ENCODE measurements around the gene TMEM106B. TPM values are rescaled to one million over a fixed set of nuclear protein-coding genes. Genes with fewer than 3 reads are reported as not detected.
A peak's percentile ranks its signal among the peaks of the same experiment; 100 is the strongest.

The TMEM106B gene
- total RNA-seq (2012; rRNA removed) (59.5 and 82.8 TPM in 2 replicates), polyA plus RNA-seq (2012; rRNA removed) (19.4 and 24.7 TPM in 2 replicates), Bru-seq, nascent RNA (percentile 67 among the genes with signal in this experiment), BruChase-seq, experiment 1, labeled RNA remaining after a 6-hour chase (percentile 86 among the genes with signal in this experiment), BruChase-seq, experiment 2, labeled RNA remaining after a 2-hour chase (percentile 80 among the genes with signal in this experiment)
- polyA plus RNA-seq (2012; cell fraction: cytosol; rRNA removed), result 6.1 and 8.8 TPM in 2 replicates
- polyA plus RNA-seq (2012; cell fraction: nucleus; rRNA removed; ENCODE audit: low replicate concordance), result 2.2 and 7.9 TPM in 2 replicates
- long read RNA-seq, transcript TMEM106B-202 (8 exons, 2,126 nt), result major isoform, 37 of 51 reads
- long read RNA-seq, partial matches to known transcripts, result 9 of 51 reads
- long read RNA-seq, other reads (novel, unspliced or antisense), result 5 of 51 reads

GRCh38 chr7:12211054-12211710 lies at the start of gene TMEM106B:
TMEM106B (plus strand) TSS chr7:12211294; CDS start chr7:12214811, 3,517 bp downstream.
- Histone ChIP-seq H2AK9ac (replicated peaks; ENCODE audit: low read depth, low read length, poor library complexity) (peak within 1 kb of the TSS; percentile 65), H2BK15ac (ENCODE audit: low read depth, low read length) (0 out of 3 replicates have a peak within 1 kb of the TSS, but pooled peaks have one; percentile 30), H3K9ac (ENCODE audit: low read depth, low read length) (peak within 1 kb of the TSS; percentile 84), H3K27me3 (ENCODE audit: control insufficient read depth, insufficient read depth, low read length) (peaks cover 3% of the 10 kb centered on the region), H3K18ac (ENCODE audit: low read depth, low read length) (peak within 1 kb of the TSS; percentile 25), H4K20me1 (ENCODE audit: insufficient read depth, low read length) (no peaks in the 10 kb centered on the region), H3K9me3 (ENCODE audit: control insufficient read depth, insufficient read depth, low read length) (no peaks in the 10 kb centered on the region), H2BK5ac (ENCODE audit: low read depth, low read length, poor library complexity, severe bottlenecking) (peak within 1 kb of the TSS; percentile 90), H3K36me3 (ENCODE audit: control insufficient read depth, insufficient read depth, low read length) (no peaks in the 10 kb centered on the region), H3K56ac (ENCODE audit: extremely low read depth, insufficient read depth, low read length) (peak within 1 kb of the TSS; percentile 55), H2AFZ (replicated peaks; ENCODE audit: low read length, poor library complexity) (peak within 1 kb of the TSS; percentile 94), H3K9me1 (ENCODE audit: insufficient read depth, low read length) (peaks cover 2% of the 10 kb centered on the region; the same call in 1 of the 2 replicates), H3K14ac (replicated peaks; ENCODE audit: low read depth, low read length) (peak within 1 kb of the TSS; percentile 53), H3K79me1 (ENCODE audit: low read depth in 1 of 2, low read length in 2 of 2) (peaks cover 12 to 17% of the 10 kb centered on the region in 2 experiments), H4K8ac (ENCODE audit: low read depth in 2 of 2, low read length in 2 of 2) (peak within 1 kb of the TSS; percentile 65 to 87), H2AK5ac (ENCODE audit: low read depth, low read length) (0 out of 2 replicates have a peak within 1 kb of the TSS, but pooled peaks have one; percentile 15), H3K4ac (ENCODE audit: low read depth, low read length) (peak within 1 kb of the TSS; percentile 62), H2BK20ac (ENCODE audit: low read depth, low read length) (peak within 1 kb of the TSS; percentile 19; the same call in 1 of the 2 replicates), H4K91ac (ENCODE audit: insufficient read depth, low read depth, low read length) (peak within 1 kb of the TSS; percentile 66), H3K4me3 (ENCODE audit: insufficient read depth, low read depth, low read length) (peak within 1 kb of the TSS; percentile 70), H3K23ac (ENCODE audit: low read depth, low read length) (peak within 1 kb of the TSS; percentile 74), H3K4me1 (ENCODE audit: control insufficient read depth, insufficient read depth, low read length) (peaks cover 3% of the 10 kb centered on the region; the same call in 1 of the 2 replicates), H2BK120ac (ENCODE audit: low read depth, low read length) (peak within 1 kb of the TSS; percentile 35), H4K5ac (ENCODE audit: low read depth, low read length) (peak within 1 kb of the TSS; percentile 72), H3K27ac (ENCODE audit: insufficient read depth, low read length) (peak within 1 kb of the TSS; percentile 81), H3K4me2 (ENCODE audit: low read depth, low read length) (peak within 1 kb of the TSS; percentile 94)
- ATAC-seq (ENCODE audit: low read depth) (peak; percentile 97), DNase-seq (peak; percentile 92)
- WGBS, 2 experiments (ENCODE audit: extremely low coverage in 2 of 2, insufficient read length in 1 of 2), result 0% methylated on average over 31 of the region's 62 CpGs; no CpG with 5 or more reads in 1 of the 2 experiments
- ChIA-PET POLR2A (ENCODE audit: unreplicated experiment) (interaction anchor here (0.5 kb wide), 1 partner anchor 277 kb away, joined by 3 read pairs; no protein-coding TSS in a partner anchor), CTCF (interaction anchor here (1.0 kb wide), 1 partner anchor 75 kb away, joined by 3 read pairs; no protein-coding TSS in a partner anchor)
- in situ Hi-C loops (cut with MboI; ENCODE audit: low sequenced_read_pairs), result no loop called here
- no TSS peak for BruUV-seq (replicated peaks)
- dilution Hi-C loops (cut with HindIII; ENCODE audit: low sequenced_read_pairs, unreplicated experiment), result no loop called here
- intact Hi-C loops (cut with micrococcal nuclease), result loop anchor here (5.0 kb wide), 1 partner anchor 144 kb away; no protein-coding TSS in a partner anchor
- TF ChIP-seq RAD21 (IDR thresholded peaks at IDR 0.05; ENCODE audit: low read length) (no peak), CEBPB (IDR thresholded peaks at IDR 0.05; ENCODE audit: low read depth, low read length) (no peak), CTCF (conservative IDR thresholded peaks at IDR 0.05; ENCODE audit: low read depth, low read length) (no peak), SMC3 (IDR thresholded peaks at IDR 0.05; ENCODE audit: low read depth, low read length) (no peak), USF2 (IDR thresholded peaks at IDR 0.05; ENCODE audit: low read depth, low read length) (peak; percentile 45; the same call in 1 of the 2 replicates), NFE2L2 (IDR thresholded peaks at IDR 0.05; ENCODE audit: low read depth, low read length) (peak; percentile 3; the same call in 1 of the 2 replicates), FOS (IDR thresholded peaks at IDR 0.05; ENCODE audit: low read depth, low read length) (no peak), RCOR1 (IDR thresholded peaks at IDR 0.05; ENCODE audit: insufficient replicate concordance, low read length) (no peak), RFX5 (IDR thresholded peaks at IDR 0.05; ENCODE audit: low read depth, low read length) (no peak), CHD1 (IDR thresholded peaks at IDR 0.05; ENCODE audit: low read depth, low read length) (0 out of 2 replicates have a peak, but pooled peaks have one; percentile 39), MAZ (IDR thresholded peaks at IDR 0.05; ENCODE audit: borderline replicate concordance, low read depth, low read length) (peak; percentile 57; the same call in 1 of the 2 replicates), POLR2A (IDR thresholded peaks at IDR 0.05; ENCODE audit: low read depth, low read length) (peak; percentile 67), MXI1 (IDR thresholded peaks at IDR 0.05; ENCODE audit: borderline replicate concordance, low read depth, low read length) (no peak)

Measured in IMR-90 (cell line).